ENCODE results near the gene ERCC4.

ERCC4 gene

GRCh38 chr16:13995194-13995593 lies 75.2 kb downstream of the ERCC4 start:
- DNase-seq: no peak

- no peak for DNase-seq
Measured at GRCh38 chr16:13996778-13997288, 76.9 kb downstream of the ERCC4 start.

- no peak for DNase-seq
Measured at GRCh38 chr16:13997526-13997925, 77.6 kb downstream of the ERCC4 start.

- no peak for DNase-seq
Measured at GRCh38 chr16:13997933-13998332, 78.0 kb downstream of the ERCC4 start.

- no peak for DNase-seq
Measured at GRCh38 chr16:13999071-13999894, 79.3 kb downstream of the ERCC4 start.

GRCh38 chr16:13999895-14000425 lies 80.0 kb downstream of the ERCC4 start:
- DNase-seq: no peak

- DNase-seq: no peak
Measured at GRCh38 chr16:14001521-14001920, 81.6 kb downstream of the ERCC4 start.

Data from activated CD8-positive, alpha-beta memory T cell treated with anti-CD3 and anti-CD28 coated beads, Interleukin-2, amount 50 U/mL, for 4 hours (primary cell).